ENCODE results near the gene ZNF862.

ZNF862 gene

GRCh38 chr7:149817301-149817771, 20.8 kb upstream of the ZNF862 start:
- H3K27ac Mint-ChIP-seq: no peak overlapping the region
- H3K4me3 Mint-ChIP-seq: no peak overlapping the region
- DNase-seq: no peak
- no peaks in the 10 kb centered on the region for H3K4me1 Mint-ChIP-seq (ENCODE audit: low read depth)
- no peaks in the 10 kb centered on the region for H3K27me3 Mint-ChIP-seq
- H3K36me3 Mint-ChIP-seq (ENCODE audit: low read depth): no peaks in the 10 kb centered on the region
- no peaks in the 10 kb centered on the region for H3K9me3 Mint-ChIP-seq

- Mint-ChIP-seq H3K36me3 (ENCODE audit: low read depth) (no peaks in the 10 kb centered on the region), H3K4me1 (ENCODE audit: low read depth) (no peaks in the 10 kb centered on the region)
These were observed 20.2 kb upstream of the ZNF862 start for GRCh38 chr7:149817836-149818535.

GRCh38 chr7:149818536-149818840, 19.7 kb upstream of the ZNF862 start:
- DNase-seq: no peak
- Mint-ChIP-seq H3K36me3 (ENCODE audit: low read depth) (no peaks in the 10 kb centered on the region), H3K9me3 (no peaks in the 10 kb centered on the region), H3K4me1 (ENCODE audit: low read depth) (no peaks in the 10 kb centered on the region), H3K27ac (no peak overlapping the region), H3K4me3 (no peak overlapping the region), H3K27me3 (no peaks in the 10 kb centered on the region)

More at GRCh38 chr7:149817836-149818535, 20.2 kb upstream of the ZNF862 start:
- Mint-ChIP-seq H3K9me3 (no peaks in the 10 kb centered on the region), H3K4me3 (no peak overlapping the region), H3K27ac (no peak overlapping the region), H3K27me3 (no peaks in the 10 kb centered on the region)
- DNase-seq: no peak

GRCh38 chr7:149819141-149819960, 18.8 kb upstream of the ZNF862 start:
- DNase-seq: no peak
- H3K27ac Mint-ChIP-seq: no peak overlapping the region
- H3K4me3 Mint-ChIP-seq: no peak overlapping the region
- H3K27me3 Mint-ChIP-seq: no peaks in the 10 kb centered on the region
- H3K36me3 Mint-ChIP-seq (ENCODE audit: low read depth): no peaks in the 10 kb centered on the region
- H3K9me3 Mint-ChIP-seq: no peaks in the 10 kb centered on the region
- H3K4me1 Mint-ChIP-seq (ENCODE audit: low read depth): no peaks in the 10 kb centered on the region

- H3K4me1 Mint-ChIP-seq (ENCODE audit: low read depth): no peaks in the 10 kb centered on the region
- no peaks in the 10 kb centered on the region for H3K9me3 Mint-ChIP-seq
- H3K4me3 Mint-ChIP-seq: no peak overlapping the region
- no peaks in the 10 kb centered on the region for H3K36me3 Mint-ChIP-seq (ENCODE audit: low read depth)
- no peaks in the 10 kb centered on the region for H3K27me3 Mint-ChIP-seq
- H3K27ac Mint-ChIP-seq: no peak overlapping the region
- no peak for DNase-seq
These were observed 18.2 kb upstream of the ZNF862 start for GRCh38 chr7:149819961-149820340.

- Mint-ChIP-seq H3K27ac (no peak overlapping the region), H3K4me1 (ENCODE audit: low read depth) (no peaks in the 10 kb centered on the region), H3K27me3 (no peaks in the 10 kb centered on the region), H3K9me3 (no peaks in the 10 kb centered on the region), H3K4me3 (no peak overlapping the region), H3K36me3 (ENCODE audit: low read depth) (no peaks in the 10 kb centered on the region)
- no peak for DNase-seq
These were observed 17.5 kb upstream of the ZNF862 start for GRCh38 chr7:149820622-149821190.

GRCh38 chr7:149821191-149822148, 16.7 kb upstream of the ZNF862 start:
- Mint-ChIP-seq H3K9me3 (no peaks in the 10 kb centered on the region), H3K27ac (no peak overlapping the region), H3K4me3 (no peak overlapping the region), H3K36me3 (ENCODE audit: low read depth) (no peaks in the 10 kb centered on the region), H3K27me3 (no peaks in the 10 kb centered on the region), H3K4me1 (ENCODE audit: low read depth) (no peaks in the 10 kb centered on the region)
- no peak for DNase-seq

GRCh38 chr7:149822353-149822943, 15.7 kb upstream of the ZNF862 start:
- DNase-seq: no peak
- no peak overlapping the region for H3K27ac Mint-ChIP-seq
- H3K27me3 Mint-ChIP-seq: no peaks in the 10 kb centered on the region
- H3K36me3 Mint-ChIP-seq (ENCODE audit: low read depth): no peaks in the 10 kb centered on the region
- no peaks in the 10 kb centered on the region for H3K4me1 Mint-ChIP-seq (ENCODE audit: low read depth)
- no peak overlapping the region for H3K4me3 Mint-ChIP-seq
- no peaks in the 10 kb centered on the region for H3K9me3 Mint-ChIP-seq

GRCh38 chr7:149823191-149823630, 15.0 kb upstream of the ZNF862 start:
- Mint-ChIP-seq H3K36me3 (ENCODE audit: low read depth) (no peaks in the 10 kb centered on the region), H3K27ac (no peak overlapping the region)

GRCh38 chr7:149823631-149824199, 14.5 kb upstream of the ZNF862 start:
- Mint-ChIP-seq H3K9me3 (no peaks in the 10 kb centered on the region), H3K27me3 (no peaks in the 10 kb centered on the region), H3K36me3 (ENCODE audit: low read depth) (no peaks in the 10 kb centered on the region), H3K4me1 (ENCODE audit: low read depth) (no peaks in the 10 kb centered on the region), H3K27ac (no peak overlapping the region), H3K4me3 (no peak overlapping the region)
- no peak for DNase-seq

More at GRCh38 chr7:149823191-149823630, 15.0 kb upstream of the ZNF862 start:
- no peak overlapping the region for H3K4me3 Mint-ChIP-seq
- H3K9me3 Mint-ChIP-seq: no peaks in the 10 kb centered on the region
- H3K4me1 Mint-ChIP-seq (ENCODE audit: low read depth): no peaks in the 10 kb centered on the region
- no peaks in the 10 kb centered on the region for H3K27me3 Mint-ChIP-seq
- DNase-seq: no peak

- H3K27ac Mint-ChIP-seq: no peak overlapping the region
These were observed 13.9 kb upstream of the ZNF862 start for GRCh38 chr7:149824301-149824741.

GRCh38 chr7:149824748-149825566, 13.2 kb upstream of the ZNF862 start:
- no peak overlapping the region for H3K27ac Mint-ChIP-seq
- no peaks in the 10 kb centered on the region for H3K27me3 Mint-ChIP-seq
- H3K36me3 Mint-ChIP-seq (ENCODE audit: low read depth): no peaks in the 10 kb centered on the region
- H3K4me1 Mint-ChIP-seq (ENCODE audit: low read depth): no peaks in the 10 kb centered on the region
- DNase-seq: no peak
- no peak overlapping the region for H3K4me3 Mint-ChIP-seq
- H3K9me3 Mint-ChIP-seq: no peaks in the 10 kb centered on the region

More at GRCh38 chr7:149824301-149824741, 13.9 kb upstream of the ZNF862 start:
- Mint-ChIP-seq H3K27me3 (no peaks in the 10 kb centered on the region), H3K36me3 (ENCODE audit: low read depth) (no peaks in the 10 kb centered on the region), H3K4me3 (no peak overlapping the region), H3K4me1 (ENCODE audit: low read depth) (no peaks in the 10 kb centered on the region), H3K9me3 (no peaks in the 10 kb centered on the region)
- DNase-seq: no peak
